ENCODE results near the gene ASTN2.

DNA sequence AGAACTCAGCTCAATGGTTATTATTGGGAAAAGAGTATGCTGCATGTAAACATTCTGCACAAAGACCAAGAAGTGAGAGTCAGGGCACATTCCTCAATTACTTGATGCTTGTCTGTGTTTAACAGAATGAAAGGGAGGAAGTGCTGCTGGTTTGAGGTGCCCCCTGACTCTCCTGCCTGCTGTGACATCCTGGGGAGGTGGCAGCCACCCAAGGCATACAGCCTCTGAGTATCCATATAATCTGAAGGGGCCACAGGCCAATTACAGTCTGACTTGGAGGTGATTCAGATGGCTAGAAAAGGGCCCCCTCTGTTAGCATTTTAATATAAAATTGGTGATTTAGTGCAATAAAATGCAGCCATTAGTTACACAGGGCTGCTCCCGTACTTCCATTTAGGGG lies 313.8 kb downstream of the ASTN2 start:
- TF ChIP-seq POLR2A (IDR thresholded peaks at IDR 0.05; ENCODE audit: low read length) (no peak), GATA1 (IDR thresholded peaks at IDR 0.05; ENCODE audit: low read depth, low read length) (no peak)

Data from erythroblast (primary cell).